Renal cortex interstitium (tissue), 11 donors: ENCODE results near the gene EHBP1L1. TPM values are rescaled to one million over a fixed set of nuclear protein-coding genes. Genes with fewer than 3 reads are reported as not detected.
A peak's percentile ranks its signal among the peaks of the same experiment; 100 is the strongest.

Source experiments
- DNase-seq, 11 donors: peaks; one replicate each; pipeline ENCODE4 v3.0.0-alpha.2; 2013; ENCODE audit warnings: low read depth in 9 of 11, low spot score in 4 of 11; ENCODE audit errors: extremely low read depth in 1 of 11
- polyA plus RNA-seq, 3 donors: library from polyadenylated mRNA; unstranded; fragments of 120-200 nt; gene quantifications; one replicate each; pipeline ENCODE4 v1.2.1, GENCODE V29; 2013; ENCODE audit not compliant: insufficient read length in 3 of 3

The EHBP1L1 gene
- polyA plus RNA-seq, 3 donors = 13.2 to 21.1 (median 13.4) TPM

GRCh38 chr11:65607614-65608426 lies 32.0 kb downstream of the EHBP1L1 start:
- no peak for DNase-seq

DNA sequence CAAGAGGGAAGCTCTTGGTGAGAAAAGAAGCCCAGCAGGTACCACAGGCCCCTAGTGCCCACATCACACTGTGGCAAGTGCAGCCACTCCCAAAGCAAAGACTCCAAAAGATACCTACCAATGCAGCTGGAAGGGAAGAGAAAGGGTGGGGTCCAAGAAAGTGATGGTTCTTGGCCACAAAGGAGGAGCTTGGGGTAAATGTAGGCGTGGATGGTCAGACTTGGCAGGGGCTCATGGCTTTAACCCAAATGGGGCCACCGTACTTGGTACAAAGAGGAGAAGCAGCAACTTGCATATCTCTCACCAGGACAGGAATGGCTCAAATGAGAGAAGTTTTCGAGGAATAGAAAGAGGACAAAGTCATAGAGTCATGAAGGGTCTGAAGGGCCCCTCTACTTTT lies 33.4 kb downstream of the EHBP1L1 start:
- no peak for DNase-seq

DNA sequence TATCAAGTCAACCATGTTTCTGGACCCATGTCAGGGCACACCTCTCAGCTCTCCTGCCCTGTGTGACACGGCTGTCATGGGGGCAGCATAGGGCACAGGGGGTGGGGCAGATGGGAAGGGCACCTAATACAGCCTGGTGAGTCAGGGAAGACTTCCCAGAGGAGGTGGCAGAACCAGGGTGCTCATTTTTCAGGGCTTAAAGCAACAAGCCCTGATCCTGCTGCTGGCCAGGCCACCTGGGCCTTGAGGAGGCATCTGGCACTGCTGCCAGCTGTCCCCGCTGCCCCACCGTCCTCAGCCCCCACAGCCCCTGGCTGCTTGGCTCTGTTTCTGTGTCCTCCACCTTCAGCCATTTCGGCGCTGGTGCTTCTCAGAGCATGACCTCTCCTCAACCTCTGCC lies 33.8 kb downstream of the EHBP1L1 start:
- no peak for DNase-seq

DNA sequence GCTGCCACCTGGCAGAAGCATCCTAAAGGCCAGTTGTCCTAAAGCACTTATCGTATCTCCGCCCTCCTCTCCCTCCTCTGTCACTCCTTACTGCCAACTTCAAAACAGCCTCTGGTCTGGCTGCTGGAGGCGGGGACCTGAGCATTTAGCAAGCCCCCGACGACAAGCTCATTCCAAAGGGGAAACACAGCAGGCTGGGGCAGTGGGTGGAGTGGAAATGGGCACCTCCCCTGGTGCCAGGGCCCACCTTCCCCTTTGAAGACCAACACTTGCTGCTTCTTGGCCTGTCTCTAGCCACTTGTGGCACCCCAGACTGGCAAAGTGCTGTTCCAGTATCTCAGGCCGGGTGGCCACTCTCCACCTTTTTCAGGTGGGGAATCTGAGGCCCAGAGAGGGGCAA lies 34.6 kb downstream of the EHBP1L1 start:
- no peak for DNase-seq

GRCh38 chr11:65611028-65611757 lies 35.3 kb downstream of the EHBP1L1 start:
- no peak for DNase-seq

DNA sequence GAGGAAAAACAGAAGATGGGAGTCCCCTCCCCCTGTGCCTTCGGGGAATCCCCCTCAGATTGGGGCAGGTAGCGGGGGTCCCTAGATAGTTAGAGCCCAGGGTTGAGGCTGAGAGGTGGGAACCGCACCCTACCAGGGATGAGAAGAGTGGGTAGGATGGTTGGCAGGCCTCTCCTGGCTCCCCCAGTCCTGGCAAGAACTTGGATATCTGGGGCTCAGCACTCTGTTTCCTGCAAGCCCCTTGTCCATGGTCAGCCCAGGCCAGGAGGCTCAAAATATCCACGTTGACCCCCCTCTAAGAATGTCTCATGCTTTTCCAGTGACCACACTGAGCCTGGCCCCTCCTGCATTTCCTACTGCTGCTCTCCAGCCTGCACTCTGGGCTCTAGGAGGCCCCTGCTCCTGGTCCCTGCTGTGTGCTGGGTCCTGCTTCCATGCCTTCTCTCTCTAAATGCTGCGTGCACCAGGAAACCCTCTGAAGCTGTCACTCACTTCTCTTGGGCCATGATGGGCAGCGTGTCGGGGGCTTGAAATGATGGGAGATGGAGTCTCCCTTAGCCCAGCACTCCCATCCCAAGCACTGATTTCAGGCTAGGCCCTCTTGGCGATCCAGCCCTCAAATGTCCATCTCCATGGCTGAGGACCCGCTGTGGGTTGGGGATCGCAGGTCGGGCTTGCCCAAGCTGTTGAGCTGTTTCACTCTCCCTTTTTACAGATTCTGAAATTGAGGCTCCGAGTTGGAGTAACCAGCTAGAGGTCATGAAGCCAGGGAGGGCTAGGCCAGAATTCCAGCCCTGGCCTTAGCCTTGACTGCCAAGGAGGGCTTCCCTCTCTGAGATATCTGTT lies 36.1 kb downstream of the EHBP1L1 start:
- no peak for DNase-seq

- DNase-seq = no peak
Measured at GRCh38 chr11:65612691-65613090, 36.8 kb downstream of the EHBP1L1 start.

DNA sequence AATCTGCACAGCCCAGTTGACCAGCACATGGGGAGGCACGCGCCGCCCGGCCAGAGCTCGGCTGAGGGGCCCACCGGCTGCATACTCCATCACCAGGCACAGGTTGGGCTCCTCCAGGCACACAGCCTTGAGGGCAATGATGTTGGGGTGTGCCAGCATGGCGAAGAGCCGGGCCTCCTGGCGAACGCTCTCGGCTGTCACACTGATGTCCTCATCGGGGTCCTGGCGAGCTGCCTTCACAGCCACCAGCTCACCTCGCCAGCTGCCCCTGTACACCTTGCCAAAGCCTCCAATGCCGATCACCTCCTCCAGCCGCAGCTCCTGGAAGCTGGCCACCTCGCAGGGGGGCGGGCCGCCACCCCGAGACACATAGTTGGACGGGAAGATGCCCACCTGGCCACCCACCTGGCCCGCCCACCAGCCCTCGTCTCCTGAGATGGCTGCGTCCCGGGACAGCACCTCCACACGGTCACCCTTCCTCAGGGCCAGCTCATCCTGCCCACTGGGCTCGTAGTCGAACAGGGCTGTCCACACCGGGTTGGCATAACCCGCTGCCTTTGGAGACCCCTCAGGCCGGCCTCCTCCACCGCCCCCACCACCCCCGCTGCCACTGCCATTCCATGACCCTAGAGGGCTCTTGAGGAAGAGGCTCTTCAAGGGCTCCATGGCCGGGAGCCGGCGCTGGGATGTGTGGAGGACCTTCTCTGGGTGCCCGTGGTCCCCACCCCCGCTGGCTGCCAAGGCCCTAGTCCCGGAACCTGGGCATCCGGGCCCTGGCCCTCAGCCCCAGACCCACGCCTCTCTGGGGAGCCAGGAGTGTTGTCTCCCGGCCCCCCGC lies 37.5 kb downstream of the EHBP1L1 start:
- no peak for DNase-seq

DNA sequence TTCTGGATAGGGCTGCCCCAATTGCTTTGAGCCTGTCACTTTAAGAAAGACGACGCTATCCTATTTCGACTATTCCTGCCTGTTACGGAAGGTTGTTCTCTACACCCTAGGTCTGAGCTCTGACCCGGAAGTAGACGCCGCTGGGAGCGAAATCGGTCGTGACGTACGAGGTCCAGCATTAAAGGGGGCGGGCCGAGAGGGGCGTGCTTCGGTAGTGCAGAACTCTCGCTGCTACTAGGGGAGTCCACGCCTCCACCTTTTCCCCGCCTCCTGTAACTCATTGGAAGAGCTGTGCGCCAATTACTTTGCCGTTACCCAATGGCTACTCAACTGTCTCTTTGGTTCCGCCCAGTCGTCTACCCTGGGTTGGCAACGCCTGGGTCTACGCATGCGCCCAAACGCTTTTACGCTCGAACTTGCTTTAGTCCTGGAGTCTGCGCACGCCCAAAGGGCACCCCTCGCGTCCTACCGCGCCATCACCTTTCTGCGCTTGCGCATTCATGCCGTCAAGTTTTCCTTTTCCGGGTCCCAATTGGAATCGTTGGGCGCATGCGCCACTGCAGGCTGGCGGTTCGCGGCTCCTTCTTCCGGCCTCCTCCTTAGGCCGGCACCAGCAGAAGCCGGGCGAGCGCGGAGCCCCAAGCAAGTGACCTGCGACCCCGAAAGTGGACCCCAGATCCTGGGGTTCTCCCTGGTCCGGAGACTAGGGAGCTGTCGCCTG lies 39.5 kb downstream of the EHBP1L1 start, which contains the start of gene PCNX3:
PCNX3 (plus strand) TSS at position 548 of the 721 bp plus-strand sequence. CDS start 536 bp downstream, outside the sequence.
- peak; percentile 100 for DNase-seq

GRCh38 chr11:65615950-65616574 lies 40.2 kb downstream of the EHBP1L1 start:
- no peak for DNase-seq

DNA sequence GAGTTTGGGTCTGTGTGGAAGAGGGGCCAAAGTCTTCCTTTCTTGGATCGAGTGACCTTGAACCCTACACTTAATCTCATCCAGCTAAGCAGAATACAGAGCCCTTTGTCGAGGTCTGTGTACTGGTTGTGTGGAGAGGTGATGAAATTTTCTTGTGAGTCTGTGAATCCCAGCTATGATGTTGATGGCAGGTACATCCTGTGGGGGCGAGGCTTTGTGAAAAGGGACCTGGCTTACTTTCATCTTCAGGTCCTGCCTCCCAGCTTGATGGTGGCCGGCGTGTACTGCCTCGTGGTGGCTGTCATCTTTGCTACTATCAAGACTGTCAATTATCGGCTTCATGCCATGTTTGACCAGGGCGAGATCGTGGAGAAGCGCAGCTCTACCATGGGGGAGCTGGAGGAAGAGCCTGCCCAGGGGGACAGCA lies 40.7 kb downstream of the EHBP1L1 start:
- DNase-seq = no peak

DNA sequence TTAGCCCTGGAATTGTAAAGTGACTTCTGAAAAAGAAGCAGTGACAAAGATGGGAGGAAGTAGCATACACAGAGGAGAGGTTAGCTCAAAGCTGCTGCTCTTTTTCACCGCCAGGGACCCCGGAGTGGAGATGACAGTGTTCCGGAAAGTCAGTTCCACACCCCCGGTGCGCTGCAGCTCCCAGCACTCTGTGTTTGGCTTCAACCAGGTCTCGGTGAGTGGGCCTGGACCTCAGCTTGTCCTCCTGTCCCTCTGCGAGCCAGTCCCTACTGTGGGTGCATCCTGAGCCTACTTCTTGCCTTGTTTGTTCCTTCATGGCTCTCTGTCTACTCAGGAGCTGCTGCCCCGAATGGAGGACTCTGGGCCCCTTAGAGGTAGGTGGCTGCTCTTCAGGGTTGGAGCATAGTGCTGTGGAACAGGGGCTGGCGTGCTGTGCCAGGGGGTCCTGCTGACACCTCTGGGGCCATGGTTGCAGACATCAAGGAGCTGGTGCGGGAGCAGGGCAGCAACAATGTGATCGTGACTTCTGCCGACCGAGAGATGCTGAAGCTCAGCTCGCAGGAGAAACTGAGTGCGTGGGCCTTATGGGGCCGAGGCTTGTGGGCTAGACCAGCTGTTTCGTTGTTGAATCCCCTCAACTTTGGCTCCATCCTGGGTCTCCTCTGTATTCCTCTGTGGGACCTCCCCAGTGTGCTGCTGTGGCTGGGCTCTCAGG lies 41.4 kb downstream of the EHBP1L1 start:
- no peak for DNase-seq

- DNase-seq = no peak
Measured at GRCh38 chr11:65617990-65618751, 42.3 kb downstream of the EHBP1L1 start.

- no peak for DNase-seq
Measured at GRCh38 chr11:65618763-65619162, 42.9 kb downstream of the EHBP1L1 start.

- DNase-seq = no peak
Measured at GRCh38 chr11:65619281-65619928, 43.6 kb downstream of the EHBP1L1 start.

GRCh38 chr11:65620666-65621065 lies 44.8 kb downstream of the EHBP1L1 start:
- no peak for DNase-seq
